ENCODE data around the gene ROR2.

DNA sequence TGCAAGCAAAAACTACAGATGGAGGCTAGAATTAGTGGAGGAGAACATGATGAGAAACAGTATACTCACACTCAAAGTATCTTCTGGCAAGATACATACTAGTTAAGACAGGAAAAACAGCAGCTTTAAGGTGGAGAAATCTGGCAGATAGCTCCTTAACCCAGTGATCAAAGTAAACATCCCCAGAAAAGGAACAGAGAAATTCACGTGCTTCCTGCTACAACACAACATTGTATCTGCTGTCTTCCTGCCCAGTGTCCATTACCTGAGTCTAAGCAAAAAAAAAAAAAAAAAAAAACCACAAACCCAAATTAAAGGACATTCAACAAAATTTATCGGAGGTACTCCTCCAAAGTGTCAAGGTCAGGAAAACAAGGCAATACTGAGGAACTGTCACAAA, 38.4 kb downstream of the ROR2 start:
- no peak for TF ChIP-seq EP300 (IDR thresholded peaks at IDR 0.05)
- TF ChIP-seq, protein P1, sequence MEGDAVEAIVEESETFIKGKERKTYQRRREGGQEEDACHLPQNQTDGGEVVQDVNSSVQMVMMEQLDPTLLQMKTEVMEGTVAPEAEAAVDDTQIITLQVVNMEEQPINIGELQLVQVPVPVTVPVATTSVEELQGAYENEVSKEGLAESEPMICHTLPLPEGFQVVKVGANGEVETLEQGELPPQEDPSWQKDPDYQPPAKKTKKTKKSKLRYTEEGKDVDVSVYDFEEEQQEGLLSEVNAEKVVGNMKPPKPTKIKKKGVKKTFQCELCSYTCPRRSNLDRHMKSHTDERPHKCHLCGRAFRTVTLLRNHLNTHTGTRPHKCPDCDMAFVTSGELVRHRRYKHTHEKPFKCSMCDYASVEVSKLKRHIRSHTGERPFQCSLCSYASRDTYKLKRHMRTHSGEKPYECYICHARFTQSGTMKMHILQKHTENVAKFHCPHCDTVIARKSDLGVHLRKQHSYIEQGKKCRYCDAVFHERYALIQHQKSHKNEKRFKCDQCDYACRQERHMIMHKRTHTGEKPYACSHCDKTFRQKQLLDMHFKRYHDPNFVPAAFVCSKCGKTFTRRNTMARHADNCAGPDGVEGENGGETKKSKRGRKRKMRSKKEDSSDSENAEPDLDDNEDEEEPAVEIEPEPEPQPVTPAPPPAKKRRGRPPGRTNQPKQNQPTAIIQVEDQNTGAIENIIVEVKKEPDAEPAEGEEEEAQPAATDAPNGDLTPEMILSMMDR (IDR thresholded peaks at IDR 0.05) = no peak
- TF ChIP-seq POLR2AphosphoS5 (IDR thresholded peaks at IDR 0.05) = no peak
